HL-60/S4 treated with retinoic acid at 250 ng/mL for 4 days and 3 days (cell line): ENCODE data around the gene UHRF1.
"Not testable (repeated sequence)": the region's sequence is repeated elsewhere in the genome, so short reads cannot be mapped to it uniquely, and the experiment has no call there.

Experiments used
- in situ Hi-C: fragments of 300-500 bp; cut with MboI; formaldehyde crosslinking; loops from 2 replicates; pipeline ENCODE4 v1.7.0; 2022; ENCODE audit warnings: low sequenced_read_pairs

Gene UHRF1

GRCh38 chr19:4932711-4933110, 23.4 kb downstream of the UHRF1 start:
- in situ Hi-C loops: no loop called here

- in situ Hi-C loops: no loop called here
Measured at GRCh38 chr19:4933528-4933927, 24.2 kb downstream of the UHRF1 start.

- in situ Hi-C loops: no loop called here
Measured at GRCh38 chr19:4935444-4935843, 26.1 kb downstream of the UHRF1 start.

- in situ Hi-C loops: no loop called here
Measured at GRCh38 chr19:4937060-4937459, 27.8 kb downstream of the UHRF1 start.

- in situ Hi-C loops: not testable (repeated sequence)
Measured at GRCh38 chr19:4938461-4938860, 29.2 kb downstream of the UHRF1 start.

GRCh38 chr19:4939466-4939865, 30.2 kb downstream of the UHRF1 start:
- in situ Hi-C loops: no loop called here

GRCh38 chr19:4941638-4942169, 32.4 kb downstream of the UHRF1 start:
- in situ Hi-C loops: not testable (repeated sequence)

- in situ Hi-C loops: not testable (repeated sequence)
Measured at GRCh38 chr19:4950650-4951049, 41.3 kb downstream of the UHRF1 start.

- in situ Hi-C loops: no loop called here
Measured at GRCh38 chr19:4951656-4952055, 42.4 kb downstream of the UHRF1 start.

- in situ Hi-C loops: no loop called here
Measured at GRCh38 chr19:4952945-4953344, 43.6 kb downstream of the UHRF1 start.

GRCh38 chr19:4954320-4955149, 45.2 kb downstream of the UHRF1 start:
- in situ Hi-C loops: not testable (repeated sequence)

- in situ Hi-C loops: no loop called here
Measured at GRCh38 chr19:4955274-4955673, 46.0 kb downstream of the UHRF1 start.

- in situ Hi-C loops: no loop called here
Measured at GRCh38 chr19:4957981-4958380, 48.7 kb downstream of the UHRF1 start.

GRCh38 chr19:4962085-4962619, 52.9 kb downstream of the UHRF1 start:
- in situ Hi-C loops: no loop called here

GRCh38 chr19:4965061-4965460, 55.8 kb downstream of the UHRF1 start:
- in situ Hi-C loops: no loop called here

- in situ Hi-C loops: no loop called here
Measured at GRCh38 chr19:4966591-4966990, 57.3 kb downstream of the UHRF1 start.

- in situ Hi-C loops: no loop called here
Measured at GRCh38 chr19:4967738-4968461, 58.6 kb downstream of the UHRF1 start.

GRCh38 chr19:4968462-4969291, 59.4 kb downstream of the UHRF1 start, which contains the start of gene KDM4B:
KDM4B (plus strand) TSS chr19:4969113; CDS start chr19:5032891, 63,778 bp downstream.
- in situ Hi-C loops: no loop called here

- in situ Hi-C loops: no loop called here
Measured at GRCh38 chr19:4969292-4969771, 60.0 kb downstream of the UHRF1 start.

- in situ Hi-C loops: no loop called here
Measured at GRCh38 chr19:4969772-4970531, 60.7 kb downstream of the UHRF1 start.
